HEK293 (cell line): Measurements from ENCODE around the gene B4GALT6.

Source experiments
- CTCF ChIA-PET: fragments of 350-600 bp; formaldehyde crosslinking; extraction: SDS; loops from one replicate; lab custom pipeline; 2021; ENCODE audit warnings: antibody characterized with exemption; lab: Yijun Ruan, JAX
- POLR2A ChIA-PET: fragments of 300-600 bp; formaldehyde crosslinking; extraction: SDS; loops from one replicate; lab custom pipeline; 2020; ENCODE audit warnings: antibody characterized with exemption, inconsistent platforms; lab: Yijun Ruan, JAX
- H3K27ac ChIP-seq: fragments of 200-500 bp; sonication (Bioruptor generic); 2 replicates; pipeline ENCODE4 v1.5.1; 2014; ENCODE audit warnings: low read depth, low read length, control low read depth, inconsistent platforms; ENCODE audit errors: extremely low read depth
- H3K36me3 ChIP-seq, 2 experiments: fragments of 200-500 bp in 1 of 2; sonication (Bioruptor generic) in 1 of 2; 1 replicate in 1 of 2; 2 replicates in 1 of 2; pipeline ENCODE4 v1.5.1; 2014 to 2017; ENCODE audit warnings: inconsistent platforms in 2 of 2, low read length in 2 of 2; ENCODE audit not compliant: control insufficient read depth in 2 of 2, insufficient read depth in 1 of 2
- H3K4me1 ChIP-seq: fragments of 200-500 bp; sonication (Bioruptor generic); 2 replicates; pipeline ENCODE4 v1.5.1; 2014; ENCODE audit warnings: mild to moderate bottlenecking, low read length, inconsistent platforms; ENCODE audit not compliant: control insufficient read depth, insufficient read depth
- H3K4me3 ChIP-seq: 2 replicates; pipeline ENCODE4 v1.5.1; 2011; ENCODE audit warnings: low read depth, mild to moderate bottlenecking, control low read depth, low read length, moderate library complexity
- H3K9me3 ChIP-seq: fragments of 200-500 bp; sonication (Bioruptor generic); 2 replicates; pipeline ENCODE4 v1.5.1; 2014; ENCODE audit warnings: low read depth, low read length, inconsistent platforms; ENCODE audit not compliant: control insufficient read depth, insufficient read depth
- GFI1B ChIP-seq: fragments of 450-650 bp; formaldehyde crosslinking; IDR thresholded peaks from 2 replicates; pipeline ENCODE4 v1.5.1; 2016; ENCODE audit warnings: missing biosample characterization, missing genetic modification characterization
- HIC1 ChIP-seq: fragments of 450-650 bp; formaldehyde crosslinking; IDR thresholded peaks from 2 replicates; pipeline ENCODE4 v1.5.1; 2016; ENCODE audit warnings: missing biosample characterization, missing genetic modification characterization
- HOXA7 ChIP-seq: sonication (generic); formaldehyde crosslinking; IDR thresholded peaks from 2 replicates; pipeline ENCODE4 v1.8.1; 2022; ENCODE audit warnings: missing genetic modification reagents, borderline replicate concordance
- KLF17 ChIP-seq: fragments of 450-650 bp; formaldehyde crosslinking; IDR thresholded peaks from 2 replicates; pipeline ENCODE4 v1.5.1; 2016; ENCODE audit warnings: missing biosample characterization, missing genetic modification characterization
- KLF7 ChIP-seq: fragments of 450-650 bp; formaldehyde crosslinking; IDR thresholded peaks from 2 replicates; pipeline ENCODE4 v1.5.1; 2016; ENCODE audit warnings: missing biosample characterization, missing genetic modification characterization, borderline replicate concordance
- KLF8 ChIP-seq: fragments of 450-650 bp; formaldehyde crosslinking; IDR thresholded peaks from 2 replicates; pipeline ENCODE4 v1.5.1; 2016; ENCODE audit warnings: missing biosample characterization, missing genetic modification characterization
- RBAK ChIP-seq: fragments of 450-650 bp; formaldehyde crosslinking; IDR thresholded peaks from 2 replicates; pipeline ENCODE4 v1.5.1; 2016; ENCODE audit warnings: missing biosample characterization, missing genetic modification characterization
- REPIN1 ChIP-seq: fragments of 450-650 bp; formaldehyde crosslinking; IDR thresholded peaks from 2 replicates; pipeline ENCODE4 v1.5.1; 2017; ENCODE audit warnings: missing biosample characterization, missing genetic modification characterization, low read depth
- SETDB1 ChIP-seq: IDR thresholded peaks from one replicate; pipeline ENCODE4 v1.6.1; 2017; ENCODE audit warnings: mild to moderate bottlenecking, low read length, moderate library complexity, mixed read lengths; ENCODE audit not compliant: insufficient read length
- SP2 ChIP-seq: fragments of 450-650 bp; formaldehyde crosslinking; IDR thresholded peaks from 2 replicates; pipeline ENCODE4 v1.5.1; 2016; ENCODE audit warnings: missing biosample characterization, missing genetic modification characterization
- ZFP69B ChIP-seq: fragments of 450-650 bp; formaldehyde crosslinking; IDR thresholded peaks from 2 replicates; pipeline ENCODE4 v1.5.1; 2016; ENCODE audit warnings: missing biosample characterization, missing genetic modification characterization
- ZNF112 ChIP-seq: fragments of 450-650 bp; formaldehyde crosslinking; IDR thresholded peaks from 2 replicates; pipeline ENCODE4 v1.5.0; 2017; ENCODE audit warnings: missing biosample characterization, missing genetic modification characterization
- ZNF148 ChIP-seq: fragments of 450-650 bp; formaldehyde crosslinking; IDR thresholded peaks from 2 replicates; pipeline ENCODE4 v1.5.0; 2017; ENCODE audit warnings: missing biosample characterization, missing genetic modification characterization, borderline replicate concordance
- ZNF292 ChIP-seq: fragments of 450-650 bp; formaldehyde crosslinking; IDR thresholded peaks from 2 replicates; pipeline ENCODE4 v1.5.1; 2016; ENCODE audit warnings: low read depth, missing biosample characterization, missing genetic modification characterization, borderline replicate concordance
- ZNF350 ChIP-seq: fragments of 450-650 bp; formaldehyde crosslinking; IDR thresholded peaks from 2 replicates; pipeline ENCODE4 v1.5.0; 2017; ENCODE audit warnings: missing biosample characterization, mild to moderate bottlenecking, missing genetic modification characterization
- ZNF473 ChIP-seq: fragments of 450-650 bp; formaldehyde crosslinking; IDR thresholded peaks from 2 replicates; pipeline ENCODE4 v1.5.1; 2017; ENCODE audit warnings: missing biosample characterization, missing genetic modification characterization
- ZNF521 ChIP-seq: fragments of 450-650 bp; formaldehyde crosslinking; IDR thresholded peaks from 2 replicates; pipeline ENCODE4 v1.5.1; 2017; ENCODE audit warnings: missing biosample characterization, mild to moderate bottlenecking, missing genetic modification characterization
- ZNF548 ChIP-seq: fragments of 450-650 bp; formaldehyde crosslinking; IDR thresholded peaks from 2 replicates; pipeline ENCODE4 v1.5.1; 2016; ENCODE audit warnings: missing biosample characterization, missing genetic modification characterization
- ZNF654 ChIP-seq: fragments of 450-650 bp; formaldehyde crosslinking; IDR thresholded peaks from 2 replicates; pipeline ENCODE4 v1.5.1; 2016; ENCODE audit warnings: low read depth, missing biosample characterization, missing genetic modification characterization
- ZNF658 ChIP-seq: fragments of 450-650 bp; formaldehyde crosslinking; IDR thresholded peaks from 2 replicates; pipeline ENCODE4; 2016; ENCODE audit warnings: missing biosample characterization, missing genetic modification characterization
- ZNF785 ChIP-seq: fragments of 450-650 bp; formaldehyde crosslinking; IDR thresholded peaks from 2 replicates; pipeline ENCODE4 v1.5.1; 2016; ENCODE audit warnings: missing biosample characterization, missing genetic modification characterization
- ZNF792 ChIP-seq: fragments of 450-650 bp; formaldehyde crosslinking; IDR thresholded peaks from 2 replicates; pipeline ENCODE4 v1.5.1; 2016; ENCODE audit warnings: missing biosample characterization, missing genetic modification characterization
- ZSCAN18 ChIP-seq: fragments of 450-650 bp; formaldehyde crosslinking; IDR thresholded peaks from 2 replicates; pipeline ENCODE4 v1.5.1; 2016; ENCODE audit warnings: missing biosample characterization, missing genetic modification characterization
- ZSCAN23 ChIP-seq: fragments of 450-650 bp; formaldehyde crosslinking; IDR thresholded peaks from 2 replicates; pipeline ENCODE4 v1.5.1; 2016; ENCODE audit warnings: missing biosample characterization, missing genetic modification characterization
- ZSCAN5A ChIP-seq: fragments of 450-650 bp; formaldehyde crosslinking; IDR thresholded peaks from 2 replicates; pipeline ENCODE4 v1.5.1; 2016; ENCODE audit warnings: missing biosample characterization, missing genetic modification characterization

The B4GALT6 gene

GRCh38 chr18:31581498-31582197, 102.7 kb downstream of the B4GALT6 start (continued):
- TF ChIP-seq HIC1 (tag by site-specific recombination) (no peak), ZFP69B (no peak), ZNF292 (tag by site-specific recombination) (no peak), ZNF785 (tag by site-specific recombination) (no peak)

- Histone ChIP-seq H3K4me3 (no peak overlapping the region), H3K36me3 (no peaks in the 10 kb centered on the region), H3K4me1 (no peaks in the 10 kb centered on the region)
- TF ChIP-seq ZNF658 (tag by site-specific recombination): no peak
- no peak for TF ChIP-seq SETDB1
- TF ChIP-seq ZNF473: no peak
- TF ChIP-seq ZNF548 (tag by site-specific recombination): no peak
- TF ChIP-seq KLF17 (tag by site-specific recombination): no peak
- no peak for TF ChIP-seq ZNF654
- TF ChIP-seq HOXA7 (CRISPR knock-in tag): no peak
- no peak for TF ChIP-seq RBAK (tag by site-specific recombination)
- no peak for TF ChIP-seq ZNF112 (tag by site-specific recombination)
- TF ChIP-seq ZSCAN5A: no peak
- TF ChIP-seq ZNF792: no peak
- no peak for TF ChIP-seq ZSCAN23 (tag by site-specific recombination)
- TF ChIP-seq, all 188 proteins: peak for 0
- ChIA-PET POLR2A (no interaction called here), CTCF (interaction anchor here (0.7 to 1.1 kb wide), 3 partner anchors 15 to 48 kb away, joined by 3 to 4 read pairs (median 3); no protein-coding TSS in a partner anchor)
- no peak overlapping the region for H3K27ac ChIP-seq
- no peaks in the 10 kb centered on the region for H3K9me3 ChIP-seq
Measured at GRCh38 chr18:31579375-31579774, 105.0 kb downstream of the B4GALT6 start.

- ChIA-PET POLR2A (no interaction called here), CTCF (interaction anchor here (2.5 kb wide), 1 partner anchor 15 kb away, joined by 9 read pairs; no protein-coding TSS in a partner anchor)
- Histone ChIP-seq H3K27ac (no peak overlapping the region), H3K4me3 (no peak overlapping the region), H3K36me3 (no peaks in the 10 kb centered on the region), H3K4me1 (no peaks in the 10 kb centered on the region), H3K9me3 (no peaks in the 10 kb centered on the region)
- TF ChIP-seq REPIN1 (tag by site-specific recombination) (no peak), ZNF350 (no peak), ZNF148 (tag by site-specific recombination) (no peak), ZSCAN18 (tag by site-specific recombination) (no peak), SP2 (tag by site-specific recombination) (no peak), ZNF521 (tag by site-specific recombination) (no peak), GFI1B (tag by site-specific recombination) (no peak), KLF8 (tag by site-specific recombination) (no peak), KLF7 (no peak)
Measured at GRCh38 chr18:31578126-31578525, 106.3 kb downstream of the B4GALT6 start.
